ENCODE measurements around the gene ZNF280C.

DNA sequence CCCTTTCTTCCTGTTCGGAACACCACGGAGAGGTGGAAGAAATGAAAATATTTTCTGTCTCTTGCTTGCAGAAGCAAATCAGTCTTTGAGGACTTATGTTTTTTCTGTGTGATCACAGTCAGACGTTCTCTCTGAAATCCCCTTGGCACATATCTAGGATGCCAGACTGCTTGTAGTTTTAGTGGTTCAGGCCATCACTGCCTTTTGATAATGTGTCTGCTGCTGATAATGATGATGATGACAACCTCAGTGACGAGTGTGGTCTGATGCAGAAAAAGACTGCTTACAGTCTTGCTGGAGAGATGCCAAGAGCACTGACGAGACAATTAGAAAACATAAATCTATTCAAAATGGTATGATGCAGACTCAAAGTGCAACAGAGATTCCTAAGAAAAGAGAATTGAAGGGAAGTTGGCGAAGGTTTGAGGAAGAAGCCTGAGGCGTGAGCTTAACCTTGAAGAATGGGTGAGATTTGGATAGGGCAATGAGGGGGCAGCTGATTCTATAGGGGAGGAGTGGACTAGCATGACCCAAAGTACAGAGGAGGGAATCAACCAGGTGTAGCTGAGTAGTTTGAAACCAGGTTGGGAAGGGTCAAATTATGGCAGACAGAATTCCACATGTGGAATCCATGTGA lies 89.0 kb downstream of the ZNF280C start:
- TF ChIP-seq, protein P1, sequence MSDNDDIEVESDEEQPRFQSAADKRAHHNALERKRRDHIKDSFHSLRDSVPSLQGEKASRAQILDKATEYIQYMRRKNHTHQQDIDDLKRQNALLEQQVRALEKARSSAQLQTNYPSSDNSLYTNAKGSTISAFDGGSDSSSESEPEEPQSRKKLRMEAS (IDR thresholded peaks at IDR 0.05), result no peak
- TF ChIP-seq, protein P2, sequence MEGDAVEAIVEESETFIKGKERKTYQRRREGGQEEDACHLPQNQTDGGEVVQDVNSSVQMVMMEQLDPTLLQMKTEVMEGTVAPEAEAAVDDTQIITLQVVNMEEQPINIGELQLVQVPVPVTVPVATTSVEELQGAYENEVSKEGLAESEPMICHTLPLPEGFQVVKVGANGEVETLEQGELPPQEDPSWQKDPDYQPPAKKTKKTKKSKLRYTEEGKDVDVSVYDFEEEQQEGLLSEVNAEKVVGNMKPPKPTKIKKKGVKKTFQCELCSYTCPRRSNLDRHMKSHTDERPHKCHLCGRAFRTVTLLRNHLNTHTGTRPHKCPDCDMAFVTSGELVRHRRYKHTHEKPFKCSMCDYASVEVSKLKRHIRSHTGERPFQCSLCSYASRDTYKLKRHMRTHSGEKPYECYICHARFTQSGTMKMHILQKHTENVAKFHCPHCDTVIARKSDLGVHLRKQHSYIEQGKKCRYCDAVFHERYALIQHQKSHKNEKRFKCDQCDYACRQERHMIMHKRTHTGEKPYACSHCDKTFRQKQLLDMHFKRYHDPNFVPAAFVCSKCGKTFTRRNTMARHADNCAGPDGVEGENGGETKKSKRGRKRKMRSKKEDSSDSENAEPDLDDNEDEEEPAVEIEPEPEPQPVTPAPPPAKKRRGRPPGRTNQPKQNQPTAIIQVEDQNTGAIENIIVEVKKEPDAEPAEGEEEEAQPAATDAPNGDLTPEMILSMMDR (IDR thresholded peaks at IDR 0.05; ENCODE audit: low read depth, low read length, missing input control), result no peak
- no peak for TF ChIP-seq RAD21 (IDR thresholded peaks at IDR 0.05)
- no peak for TF ChIP-seq GABPA (IDR thresholded peaks at IDR 0.05 in 1 of 2, conservative IDR thresholded peaks at IDR 0.05 in 1 of 2)
- TF ChIP-seq, protein P3, sequence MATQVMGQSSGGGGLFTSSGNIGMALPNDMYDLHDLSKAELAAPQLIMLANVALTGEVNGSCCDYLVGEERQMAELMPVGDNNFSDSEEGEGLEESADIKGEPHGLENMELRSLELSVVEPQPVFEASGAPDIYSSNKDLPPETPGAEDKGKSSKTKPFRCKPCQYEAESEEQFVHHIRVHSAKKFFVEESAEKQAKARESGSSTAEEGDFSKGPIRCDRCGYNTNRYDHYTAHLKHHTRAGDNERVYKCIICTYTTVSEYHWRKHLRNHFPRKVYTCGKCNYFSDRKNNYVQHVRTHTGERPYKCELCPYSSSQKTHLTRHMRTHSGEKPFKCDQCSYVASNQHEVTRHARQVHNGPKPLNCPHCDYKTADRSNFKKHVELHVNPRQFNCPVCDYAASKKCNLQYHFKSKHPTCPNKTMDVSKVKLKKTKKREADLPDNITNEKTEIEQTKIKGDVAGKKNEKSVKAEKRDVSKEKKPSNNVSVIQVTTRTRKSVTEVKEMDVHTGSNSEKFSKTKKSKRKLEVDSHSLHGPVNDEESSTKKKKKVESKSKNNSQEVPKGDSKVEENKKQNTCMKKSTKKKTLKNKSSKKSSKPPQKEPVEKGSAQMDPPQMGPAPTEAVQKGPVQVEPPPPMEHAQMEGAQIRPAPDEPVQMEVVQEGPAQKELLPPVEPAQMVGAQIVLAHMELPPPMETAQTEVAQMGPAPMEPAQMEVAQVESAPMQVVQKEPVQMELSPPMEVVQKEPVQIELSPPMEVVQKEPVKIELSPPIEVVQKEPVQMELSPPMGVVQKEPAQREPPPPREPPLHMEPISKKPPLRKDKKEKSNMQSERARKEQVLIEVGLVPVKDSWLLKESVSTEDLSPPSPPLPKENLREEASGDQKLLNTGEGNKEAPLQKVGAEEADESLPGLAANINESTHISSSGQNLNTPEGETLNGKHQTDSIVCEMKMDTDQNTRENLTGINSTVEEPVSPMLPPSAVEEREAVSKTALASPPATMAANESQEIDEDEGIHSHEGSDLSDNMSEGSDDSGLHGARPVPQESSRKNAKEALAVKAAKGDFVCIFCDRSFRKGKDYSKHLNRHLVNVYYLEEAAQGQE (IDR thresholded peaks at IDR 0.05), result no peak
- no peak for TF ChIP-seq YY1 (IDR thresholded peaks at IDR 0.05)
- TF ChIP-seq, protein P4, sequence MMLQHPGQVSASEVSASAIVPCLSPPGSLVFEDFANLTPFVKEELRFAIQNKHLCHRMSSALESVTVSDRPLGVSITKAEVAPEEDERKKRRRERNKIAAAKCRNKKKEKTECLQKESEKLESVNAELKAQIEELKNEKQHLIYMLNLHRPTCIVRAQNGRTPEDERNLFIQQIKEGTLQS (IDR thresholded peaks at IDR 0.05), result no peak
- no peak for TF ChIP-seq SP1 (IDR thresholded peaks at IDR 0.05)
- TF ChIP-seq TAF1 (conservative IDR thresholded peaks at IDR 0.05), result no peak

Measured in liver (tissue), 3 donors.